ENCODE data around the gene TIGAR.

GRCh38 chr12:4324366-4324765, 3.4 kb downstream of the TIGAR start:
- no peak for TF ChIP-seq POLR2A (IDR thresholded peaks at IDR 0.05)
- TF ChIP-seq CTCF (IDR thresholded peaks at IDR 0.05), result no peak
- no peak for TF ChIP-seq EP300 (IDR thresholded peaks at IDR 0.05)
